NAMALWA (cell line): ENCODE results near the gene ATP8B3.

Source experiments
- DNase-seq: peaks from one replicate; pipeline ENCODE4 v3.0.0-alpha.2; 2015; ENCODE audit warnings: low spot score

The ATP8B3 gene

GRCh38 chr19:1851654-1852580 is 39.8 kb upstream of the ATP8B3 start:
- peak; percentile 83 for DNase-seq

GRCh38 chr19:1850809-1851653 is 39.0 kb upstream of the ATP8B3 start:
- DNase-seq = no peak

DNA sequence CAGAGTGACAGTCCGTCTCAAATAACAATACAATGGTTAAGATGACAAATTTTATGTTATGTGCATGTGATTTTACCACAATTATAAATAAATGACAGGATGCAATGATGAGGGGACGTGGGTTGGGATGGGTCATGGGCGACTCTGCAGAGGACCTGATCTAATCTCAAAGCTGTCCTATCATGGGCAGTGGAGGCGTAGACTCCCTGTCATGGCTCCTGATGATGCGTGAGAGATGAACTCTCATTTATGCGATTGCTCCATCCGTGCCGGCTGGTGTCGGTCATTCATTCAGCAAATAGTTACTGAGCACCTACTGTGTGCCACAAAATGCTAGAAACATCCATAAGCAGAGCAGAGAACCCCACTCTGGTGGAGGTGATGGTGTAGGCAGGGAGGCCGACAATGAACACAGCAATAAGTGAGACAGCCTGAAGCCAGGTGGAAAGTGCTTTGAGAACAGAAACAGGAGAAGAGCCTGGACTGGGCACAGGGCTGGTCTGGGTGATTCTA is 37.9 kb upstream of the ATP8B3 start:
- DNase-seq = no peak

DNA sequence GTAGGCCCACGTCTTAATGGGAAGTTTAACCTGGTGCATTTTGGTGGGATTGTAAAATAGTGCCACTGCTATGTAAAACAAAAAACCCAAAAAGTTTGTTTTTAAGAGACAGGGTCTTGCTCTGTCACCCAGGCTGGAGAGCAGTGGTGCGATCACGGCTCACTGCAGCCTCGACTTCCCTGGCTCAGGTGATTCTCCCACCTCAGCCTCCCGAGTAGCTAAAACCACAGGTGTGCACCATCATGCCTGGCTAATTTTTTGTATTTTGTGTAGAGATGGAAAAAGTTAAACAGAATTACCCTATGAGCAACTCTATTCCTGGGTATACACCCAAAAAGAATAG is 37.0 kb upstream of the ATP8B3 start:
- no peak for DNase-seq

GRCh38 chr19:1848399-1849131 is 36.5 kb upstream of the ATP8B3 start, which contains the start of gene REXO1:
Gene REXO1 (minus strand): TSS chr19:1848483. CDS start chr19:1848358, 125 bp downstream.
- DNase-seq = peak; percentile 97

DNA sequence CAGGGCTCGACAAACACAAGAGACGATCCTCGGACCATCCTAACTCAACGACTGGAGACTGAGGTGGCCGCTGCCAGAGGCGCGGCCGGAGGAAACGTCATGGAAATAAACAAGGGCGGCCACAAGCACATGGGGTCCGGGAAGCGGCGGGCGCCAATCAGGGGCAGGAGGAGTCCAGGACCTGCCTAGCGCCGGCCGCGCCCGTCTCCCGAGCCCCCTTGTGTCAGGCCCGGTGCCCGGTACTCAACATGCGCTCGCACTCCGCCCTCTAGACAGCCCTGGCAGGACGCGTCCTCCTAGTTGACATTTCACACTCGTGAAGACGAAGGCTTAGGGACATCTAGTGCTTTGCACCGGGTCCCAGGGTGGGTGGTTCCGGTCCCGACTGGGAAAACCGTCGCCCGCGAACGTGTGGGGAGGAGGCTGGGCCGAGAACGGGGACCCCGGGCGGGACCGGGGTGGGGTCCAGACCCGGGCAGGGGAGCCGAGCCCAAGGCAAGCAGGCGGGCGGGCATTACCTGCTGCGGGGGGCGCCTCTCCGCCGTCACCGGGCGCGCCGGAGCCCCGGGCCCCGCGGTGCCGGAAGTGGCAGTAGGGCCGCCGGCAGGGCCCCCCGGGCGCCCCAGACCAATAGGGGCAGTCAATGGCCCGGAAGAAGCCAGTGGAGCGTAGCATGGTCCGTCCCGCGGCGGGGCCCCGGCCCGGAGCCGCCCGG is 35.8 kb upstream of the ATP8B3 start:
- DNase-seq = peak; percentile 53

DNA sequence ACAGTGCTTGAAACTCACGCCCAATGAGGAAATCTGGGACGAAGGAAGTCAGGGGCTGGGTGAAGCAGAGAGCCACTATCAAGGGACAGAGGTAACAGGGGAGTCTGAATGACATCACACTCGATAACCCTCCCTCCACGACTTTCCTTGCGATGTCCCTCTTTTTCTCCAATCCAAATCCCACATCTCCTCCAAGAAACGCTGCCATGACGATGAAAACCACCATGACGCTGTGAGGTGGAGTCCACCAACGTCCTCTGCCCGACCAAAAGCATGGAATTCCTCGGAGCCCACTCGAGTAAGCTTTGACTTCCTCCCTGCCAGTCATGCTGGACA is 35.2 kb upstream of the ATP8B3 start:
- no peak for DNase-seq

GRCh38 chr19:1846517-1847204 is 34.6 kb upstream of the ATP8B3 start:
- DNase-seq = no peak

DNA sequence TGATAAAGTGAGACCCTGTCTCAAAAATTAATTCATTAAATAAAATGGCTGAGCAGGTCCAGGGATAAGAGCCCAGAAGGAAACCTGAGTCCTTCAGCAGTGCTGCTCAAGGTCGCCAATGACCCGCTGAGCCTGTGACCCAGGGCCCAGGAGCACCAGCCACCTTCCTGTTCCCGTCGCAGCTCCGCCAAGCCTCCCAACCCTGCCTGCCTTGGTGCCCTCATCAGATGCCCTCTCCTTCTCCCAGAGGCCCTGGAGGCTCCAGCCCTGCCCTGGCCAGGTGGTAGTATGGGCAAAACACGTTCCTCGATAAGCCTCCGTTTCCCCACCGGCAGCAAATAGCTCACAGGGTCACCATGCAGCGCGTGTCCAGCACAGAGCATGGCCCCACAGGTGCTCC is 33.6 kb upstream of the ATP8B3 start:
- no peak for DNase-seq

GRCh38 chr19:1845125-1845515 is 33.0 kb upstream of the ATP8B3 start:
- no peak for DNase-seq

- DNase-seq = no peak
Measured at GRCh38 chr19:1844513-1845124, 32.5 kb upstream of the ATP8B3 start.

DNA sequence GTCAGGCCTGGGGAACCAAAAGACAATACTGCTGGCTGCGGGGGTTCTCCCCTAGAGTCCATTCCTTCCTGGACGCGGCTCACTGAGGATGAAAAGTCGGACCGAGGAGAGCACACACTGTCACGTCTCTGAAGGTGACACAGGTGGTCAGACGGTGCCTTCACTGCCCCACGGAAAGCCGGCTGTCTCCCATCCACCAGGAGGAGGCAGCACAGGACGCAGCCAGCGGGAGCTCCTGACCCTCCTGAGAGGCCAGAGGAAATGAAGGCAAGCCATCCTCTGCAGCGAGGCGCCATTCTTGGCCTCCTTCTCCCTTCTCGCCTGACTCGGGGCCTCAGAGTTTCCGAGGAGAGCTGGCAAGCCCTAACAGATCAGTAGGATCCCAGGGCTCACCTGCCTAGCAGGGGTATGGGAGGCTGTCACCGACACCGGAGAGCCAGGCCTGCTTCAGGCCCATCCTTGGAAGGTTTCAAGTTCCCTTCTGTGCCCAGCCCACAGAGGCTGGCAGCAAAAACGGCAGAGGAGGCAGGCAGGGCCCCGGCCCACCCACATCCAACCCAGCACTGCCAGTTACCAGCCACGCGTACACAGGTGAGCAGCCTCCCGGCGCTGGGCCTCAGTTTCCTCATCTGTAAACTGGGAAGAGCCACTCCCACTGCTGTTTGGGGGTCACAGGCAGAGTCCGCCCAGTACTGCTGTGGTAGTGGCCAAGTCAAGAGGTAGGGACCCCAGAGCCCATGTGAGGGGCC is 31.7 kb upstream of the ATP8B3 start:
- no peak for DNase-seq

DNA sequence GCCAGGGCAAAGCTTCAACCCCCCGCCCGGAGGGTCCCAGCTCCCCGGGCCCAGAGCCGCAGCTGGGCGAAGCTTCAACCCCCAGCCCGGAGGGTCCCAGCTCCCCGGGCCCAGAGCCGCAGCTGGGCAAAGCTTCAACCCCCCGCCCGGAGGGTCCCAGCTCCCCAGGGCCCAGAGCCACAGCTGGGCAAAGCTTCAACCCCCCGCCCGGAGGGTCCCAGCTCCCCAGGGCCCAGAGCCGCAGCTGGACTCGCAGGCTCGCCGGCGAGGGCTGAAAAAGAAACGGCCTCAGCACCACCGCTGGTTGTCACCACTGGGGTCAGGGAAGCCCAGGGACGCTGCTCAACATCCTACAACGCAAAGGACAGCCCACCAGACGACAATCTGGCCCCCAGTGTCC is 31.0 kb upstream of the ATP8B3 start:
- no peak for DNase-seq

GRCh38 chr19:1841209-1841924 is 29.3 kb upstream of the ATP8B3 start:
- DNase-seq = no peak

GRCh38 chr19:1840541-1841115 is 28.6 kb upstream of the ATP8B3 start:
- no peak for DNase-seq

GRCh38 chr19:1839658-1840540 is 27.8 kb upstream of the ATP8B3 start:
- DNase-seq = no peak

DNA sequence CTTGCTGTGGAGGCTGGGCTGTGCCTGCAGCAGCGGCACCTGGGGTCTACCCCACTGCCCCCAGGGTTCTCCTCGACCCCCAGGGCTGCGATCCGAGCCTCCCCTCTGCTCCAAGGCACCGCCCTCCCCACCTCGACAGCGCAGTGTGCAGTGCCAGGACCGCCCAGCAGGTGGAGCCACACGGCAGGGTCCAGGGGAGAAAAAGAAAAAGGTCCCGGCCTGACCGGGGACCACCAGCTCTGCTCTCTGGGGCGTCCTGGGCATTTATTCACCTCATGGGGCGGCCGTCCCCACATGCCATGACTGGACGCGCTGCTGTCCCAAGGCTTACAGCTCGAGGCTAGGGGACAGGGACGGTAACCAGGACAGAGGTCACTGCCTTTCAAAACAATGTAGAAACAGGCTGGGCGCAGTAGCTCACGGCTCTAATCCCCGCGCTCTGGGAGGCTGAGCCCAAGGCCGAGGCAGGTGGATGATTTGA is 25.6 kb upstream of the ATP8B3 start:
- peak; percentile 72 for DNase-seq

GRCh38 chr19:1837222-1837565 is 25.1 kb upstream of the ATP8B3 start:
- DNase-seq = no peak
